Measurements from ENCODE around the gene ELP5. TPM values are rescaled to one million over a fixed set of nuclear protein-coding genes. Genes with fewer than 3 reads are reported as not detected.
A peak's percentile ranks its signal among the peaks of the same experiment; 100 is the strongest.

ELP5 gene
- total RNA-seq, 1 experiment from 2014 or later, result 46.7 TPM

Small RNA genes within 50 kb of the gene (small RNA-seq; reads per million reads assigned to genes)
- 1.0 reads per million, percentile 35 among the genes with 10 or more reads in this experiment for gene MIR324
- gene RF00019, result not detected

Other genes starting within 250 kb of the ELP5 start
- gene RNASEK, start 239.6 kb upstream of the ELP5 start, total RNA-seq (2014; rRNA removed; shearing (Covaris generic)), result 111 and 114 TPM in 2 replicates
- not detected in 2 replicates for gene BCL6B, start 229.2 kb upstream of the ELP5 start, total RNA-seq (2014; rRNA removed; shearing (Covaris generic))
- gene SLC16A13, start 216.2 kb upstream of the ELP5 start, total RNA-seq (2014; rRNA removed; shearing (Covaris generic)), result 0.16 and 0.28 TPM in 2 replicates
- gene SLC16A11, start 208.1 kb upstream of the ELP5 start, total RNA-seq (2014; rRNA removed; shearing (Covaris generic)), result not detected in 2 replicates
- not detected in 2 replicates for gene CLEC10A, start 172.0 kb upstream of the ELP5 start, total RNA-seq (2014; rRNA removed; shearing (Covaris generic))
- gene ASGR2, start 137.4 kb upstream of the ELP5 start, total RNA-seq (2014; rRNA removed; shearing (Covaris generic)), result not detected in 2 replicates
- gene ASGR1, start 72.8 kb upstream of the ELP5 start, total RNA-seq (2014; rRNA removed; shearing (Covaris generic)), result 0.52 TPM in 1 of 2 replicates, not detected in the other
- gene DLG4, start 32.4 kb upstream of the ELP5 start, total RNA-seq (2014; rRNA removed; shearing (Covaris generic)), result 0.26 and 1.6 TPM in 2 replicates
- gene ACADVL, start 32.3 kb upstream of the ELP5 start, total RNA-seq (2014; rRNA removed; shearing (Covaris generic)), result 469 and 546 TPM in 2 replicates
- 42.6 and 48.6 TPM in 2 replicates for gene DVL2, start 17.7 kb upstream of the ELP5 start, total RNA-seq (2014; rRNA removed; shearing (Covaris generic))
- gene PHF23, start 12.8 kb upstream of the ELP5 start, total RNA-seq (2014; rRNA removed; shearing (Covaris generic)), result 29.3 and 31.7 TPM in 2 replicates
- 72.3 and 84.0 TPM in 2 replicates for gene GABARAP, start 9.8 kb upstream of the ELP5 start, total RNA-seq (2014; rRNA removed; shearing (Covaris generic))
- 32.8 and 51.4 TPM in 2 replicates for gene CTDNEP1, start 481 bp upstream of the ELP5 start, total RNA-seq (2014; rRNA removed; shearing (Covaris generic))
- gene CLDN7, start 10.3 kb downstream of the ELP5 start, total RNA-seq (2014; rRNA removed; shearing (Covaris generic)), result 383 and 429 TPM in 2 replicates
- gene SLC2A4, start 29.5 kb downstream of the ELP5 start, total RNA-seq (2014; rRNA removed; shearing (Covaris generic)), result 0.26 and 0.38 TPM in 2 replicates
- 16.3 and 19.4 TPM in 2 replicates for gene YBX2, start 42.4 kb downstream of the ELP5 start, total RNA-seq (2014; rRNA removed; shearing (Covaris generic))
- gene EIF5A, start 55.4 kb downstream of the ELP5 start, total RNA-seq (2014; rRNA removed; shearing (Covaris generic)), result 915 and 962 TPM in 2 replicates
- 45.7 and 49.0 TPM in 2 replicates for gene GPS2, start 63.1 kb downstream of the ELP5 start, total RNA-seq (2014; rRNA removed; shearing (Covaris generic))
- 18.0 and 21.1 TPM in 2 replicates for gene NEURL4, start 77.1 kb downstream of the ELP5 start, total RNA-seq (2014; rRNA removed; shearing (Covaris generic))
- gene ACAP1, start 84.3 kb downstream of the ELP5 start, total RNA-seq (2014; rRNA removed; shearing (Covaris generic)), result 0.08 TPM in 1 of 2 replicates, not detected in the other
- 5.0 and 6.2 TPM in 2 replicates for gene KCTD11, start 99.9 kb downstream of the ELP5 start, total RNA-seq (2014; rRNA removed; shearing (Covaris generic))
- not detected in 2 replicates for gene TMEM95, start 102.9 kb downstream of the ELP5 start, total RNA-seq (2014; rRNA removed; shearing (Covaris generic))
- 4.8 and 9.4 TPM in 2 replicates for gene TNK1, start 128.9 kb downstream of the ELP5 start, total RNA-seq (2014; rRNA removed; shearing (Covaris generic))
- 28.5 and 32.4 TPM in 2 replicates for gene PLSCR3, start 142.3 kb downstream of the ELP5 start, total RNA-seq (2014; rRNA removed; shearing (Covaris generic))
- gene TMEM256, start 151.9 kb downstream of the ELP5 start, total RNA-seq (2014; rRNA removed; shearing (Covaris generic)), result 84.6 and 111 TPM in 2 replicates
- gene NLGN2, start 155.6 kb downstream of the ELP5 start, total RNA-seq (2014; rRNA removed; shearing (Covaris generic)), result 2.2 and 2.7 TPM in 2 replicates
- not detected in 2 replicates for gene SPEM1, start 168.1 kb downstream of the ELP5 start, total RNA-seq (2014; rRNA removed; shearing (Covaris generic))
- gene SPEM2, start 173.4 kb downstream of the ELP5 start, total RNA-seq (2014; rRNA removed; shearing (Covaris generic)), result not detected in 2 replicates
- gene SPEM3, start 176.6 kb downstream of the ELP5 start, total RNA-seq (2014; rRNA removed; shearing (Covaris generic)), result not detected in 2 replicates
- 11.7 and 19.4 TPM in 2 replicates for gene TMEM102, start 183.2 kb downstream of the ELP5 start, total RNA-seq (2014; rRNA removed; shearing (Covaris generic))
- gene FGF11, start 187.3 kb downstream of the ELP5 start, total RNA-seq (2014; rRNA removed; shearing (Covaris generic)), result 0.46 and 0.52 TPM in 2 replicates
- 0.83 and 1.6 TPM in 2 replicates for gene CHRNB1, start 192.8 kb downstream of the ELP5 start, total RNA-seq (2014; rRNA removed; shearing (Covaris generic))
- gene ZBTB4, start 227.4 kb downstream of the ELP5 start, total RNA-seq (2014; rRNA removed; shearing (Covaris generic)), result 8.4 and 10.0 TPM in 2 replicates
- gene SLC35G6, start 229.2 kb downstream of the ELP5 start, total RNA-seq (2014; rRNA removed; shearing (Covaris generic)), result 0.28 TPM in 1 of 2 replicates, not detected in the other
- 26.0 and 58.6 TPM in 2 replicates for gene POLR2A, start 232.2 kb downstream of the ELP5 start, total RNA-seq (2014; rRNA removed; shearing (Covaris generic))